HG03378 (cell line): ENCODE results near the gene ZBTB40.

ENCODE experiments used
- ATAC-seq: cut with Tn5 transposase; IDR thresholded peaks from one replicate; pipeline ENCODE4 v1.9.1; 2021; ENCODE audit warnings: mild to moderate bottlenecking, moderate library complexity; ENCODE audit not compliant: unreplicated experiment

Gene ZBTB40

GRCh38 chr1:22431965-22432364 is 19.7 kb upstream of the ZBTB40 start:
- ATAC-seq, result no peak

GRCh38 chr1:22434717-22435116 is 16.9 kb upstream of the ZBTB40 start:
- no peak for ATAC-seq

- no peak for ATAC-seq
Measured at GRCh38 chr1:22436948-22437347, 14.7 kb upstream of the ZBTB40 start.

GRCh38 chr1:22437573-22437972 is 14.1 kb upstream of the ZBTB40 start:
- ATAC-seq, result no peak

- no peak for ATAC-seq
Measured at GRCh38 chr1:22440582-22440981, 11.1 kb upstream of the ZBTB40 start.

GRCh38 chr1:22442212-22442894 is 9.3 kb upstream of the ZBTB40 start:
- no peak for ATAC-seq

- no peak for ATAC-seq
Measured at GRCh38 chr1:22443332-22443731, 8.3 kb upstream of the ZBTB40 start.

- no peak for ATAC-seq
Measured at GRCh38 chr1:22444856-22445255, 6.8 kb upstream of the ZBTB40 start.

- ATAC-seq, result no peak
Measured at GRCh38 chr1:22447621-22448111, 4.0 kb upstream of the ZBTB40 start.

- no peak for ATAC-seq
Measured at GRCh38 chr1:22449636-22450035, 2.0 kb upstream of the ZBTB40 start.

GRCh38 chr1:22450351-22451021 is 1.2 kb upstream of the ZBTB40 start:
- ATAC-seq, result no peak

- ATAC-seq, result peak; percentile 12
Measured at GRCh38 chr1:22452481-22452957, 868 bp downstream of the ZBTB40 start.

- ATAC-seq, result no peak
Measured at GRCh38 chr1:22453181-22453580, 1.5 kb downstream of the ZBTB40 start.

GRCh38 chr1:22454476-22455056 is 2.9 kb downstream of the ZBTB40 start:
- no peak for ATAC-seq

- ATAC-seq, result no peak
Measured at GRCh38 chr1:22457345-22457744, 5.7 kb downstream of the ZBTB40 start.

- no peak for ATAC-seq
Measured at GRCh38 chr1:22457836-22458235, 6.2 kb downstream of the ZBTB40 start.

- ATAC-seq, result no peak
Measured at GRCh38 chr1:22461100-22461499, 9.4 kb downstream of the ZBTB40 start.

GRCh38 chr1:22461678-22462527 is 10.3 kb downstream of the ZBTB40 start:
- ATAC-seq, result no peak

GRCh38 chr1:22462928-22463327 is 11.3 kb downstream of the ZBTB40 start:
- no peak for ATAC-seq

- ATAC-seq, result no peak
Measured at GRCh38 chr1:22465015-22465565, 13.4 kb downstream of the ZBTB40 start.

GRCh38 chr1:22465671-22466070 is 14.0 kb downstream of the ZBTB40 start:
- no peak for ATAC-seq
